Tongue (tissue), 2 donors: ENCODE results near the gene THSD7A. TPM values are rescaled to one million over a fixed set of nuclear protein-coding genes. Genes with fewer than 3 reads are reported as not detected.

Experiments
- DNase-seq: peaks from one replicate; pipeline ENCODE4 v3.0.0-alpha.2; 2015
- total RNA-seq: library from RNA; depleted of rRNA; stranded (reverse); fragments of >200 nt; gene quantifications from one replicate; pipeline ENCODE4 v1.2.3, GENCODE V29; 2014

THSD7A gene
- total RNA-seq, 1 donor from 2014 or later, result 10.6 TPM

DNA sequence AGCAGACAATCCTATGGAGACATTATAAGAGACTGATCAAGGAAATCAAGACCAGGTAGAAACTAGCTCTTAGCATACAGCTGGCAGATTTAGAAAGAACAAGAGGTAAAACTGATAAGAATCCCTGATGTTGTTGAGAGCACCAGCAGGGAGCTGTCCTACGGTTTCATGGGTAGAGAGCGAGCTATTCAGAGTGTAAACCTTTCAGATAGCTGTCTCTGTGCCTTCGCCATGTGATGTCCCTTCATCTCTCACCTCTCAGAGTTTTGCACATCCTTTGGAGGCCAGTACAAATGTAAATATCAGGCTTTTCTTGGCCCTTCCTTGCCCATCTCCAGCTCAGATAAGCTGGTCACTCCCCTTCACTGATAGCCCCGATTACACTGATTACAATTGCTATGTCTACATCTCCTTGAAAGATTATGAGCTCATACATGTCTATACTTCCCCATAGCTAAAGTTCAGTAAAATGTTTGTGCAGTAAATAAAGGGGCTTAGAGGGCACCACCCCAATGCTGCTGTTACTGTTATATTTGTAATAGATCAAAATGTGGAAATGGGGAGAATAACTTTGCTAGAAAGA, 21.9 kb downstream of the THSD7A start:
- no peak for DNase-seq

DNA sequence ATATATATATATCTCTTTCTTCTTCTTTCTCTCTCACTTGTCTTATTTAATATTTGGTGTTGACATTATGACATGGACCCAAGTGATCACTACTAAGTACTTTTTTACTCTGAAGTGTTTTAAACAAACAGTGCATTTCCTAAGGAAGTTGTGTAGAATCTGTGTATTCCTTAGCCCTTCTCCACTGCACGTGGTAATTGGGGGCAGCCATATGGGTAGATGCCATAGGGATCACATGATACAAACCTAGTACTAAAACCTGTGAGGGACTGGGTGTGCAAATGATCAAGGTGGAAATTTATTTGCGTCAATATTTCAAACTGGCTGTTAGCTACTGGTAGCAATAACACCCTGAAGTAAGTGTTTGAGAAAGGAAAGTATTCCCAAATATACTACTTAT, 25.0 kb downstream of the THSD7A start:
- no peak for DNase-seq

DNA sequence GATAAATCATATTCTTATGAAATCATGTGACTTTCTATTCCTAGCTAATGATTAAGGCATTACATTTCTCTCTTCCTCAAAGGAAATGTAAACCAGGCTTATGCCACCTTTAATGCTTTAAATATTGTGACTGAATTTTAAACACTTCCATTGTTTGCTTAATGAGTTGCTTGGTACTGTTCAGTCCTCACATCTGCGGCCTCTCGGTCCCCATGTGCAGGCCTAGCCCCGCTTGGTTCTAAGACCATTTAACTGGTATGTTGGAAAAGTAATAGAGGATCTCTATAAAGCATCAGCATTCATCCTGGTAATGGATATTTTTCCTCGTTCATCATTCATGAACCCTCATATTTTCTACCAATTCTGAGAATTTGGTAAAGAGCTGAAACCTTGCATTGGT, 27.4 kb downstream of the THSD7A start:
- no peak for DNase-seq

DNA sequence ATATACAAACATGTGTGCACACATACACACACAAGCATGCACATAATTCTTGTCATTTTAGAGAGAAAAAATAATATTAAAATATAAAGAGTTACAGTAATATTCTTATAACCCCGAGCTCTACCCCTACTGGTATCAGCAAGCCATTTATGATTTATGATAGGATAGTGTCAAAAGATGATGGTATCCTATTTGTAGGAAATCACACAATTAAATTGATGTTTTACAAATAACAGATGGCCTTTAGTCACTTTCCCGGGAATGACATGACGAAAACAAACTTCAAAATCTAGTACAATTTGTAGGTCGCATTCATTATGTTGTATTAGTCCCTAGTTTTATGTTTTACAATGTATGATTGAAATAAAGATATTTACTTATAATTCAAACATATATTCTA, 36.8 kb downstream of the THSD7A start:
- no peak for DNase-seq

DNA sequence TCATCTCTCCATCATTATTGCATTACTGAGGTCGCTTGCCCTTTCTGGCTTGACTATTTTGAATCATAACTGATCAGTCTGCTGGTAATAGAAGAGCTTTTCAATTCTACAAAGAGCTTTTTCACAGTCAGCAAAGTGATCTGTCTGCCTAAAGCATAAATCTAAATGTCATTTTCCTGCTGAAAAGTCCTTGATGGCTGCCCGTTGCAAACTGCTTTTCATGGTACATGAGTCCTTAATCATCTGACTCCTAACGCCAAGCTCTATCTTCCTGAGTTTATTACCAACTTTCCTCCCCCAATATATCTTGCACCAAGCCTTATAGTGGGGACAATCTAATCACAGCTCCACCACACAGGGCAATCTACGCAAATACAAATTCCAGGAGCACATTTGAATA, 39.8 kb downstream of the THSD7A start:
- DNase-seq, result no peak

DNA sequence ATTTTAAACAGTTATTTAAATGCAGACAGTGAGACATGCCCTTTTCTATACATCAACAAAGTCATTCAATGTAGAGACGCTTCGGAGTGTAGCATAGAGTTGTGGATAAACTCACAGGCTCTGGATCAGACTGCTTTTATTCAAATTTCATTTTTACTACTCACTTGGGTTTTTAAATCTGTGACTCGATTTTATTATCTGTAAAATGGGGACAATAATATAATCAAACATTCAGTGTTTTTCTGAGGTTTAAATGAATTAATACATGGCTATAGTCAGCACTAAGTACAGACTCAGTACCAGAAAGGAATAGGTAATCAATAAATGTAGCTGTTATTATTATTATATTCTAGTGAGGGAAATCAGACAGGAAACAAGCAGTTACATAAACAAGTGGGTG, 43.4 kb downstream of the THSD7A start:
- no peak for DNase-seq

DNA sequence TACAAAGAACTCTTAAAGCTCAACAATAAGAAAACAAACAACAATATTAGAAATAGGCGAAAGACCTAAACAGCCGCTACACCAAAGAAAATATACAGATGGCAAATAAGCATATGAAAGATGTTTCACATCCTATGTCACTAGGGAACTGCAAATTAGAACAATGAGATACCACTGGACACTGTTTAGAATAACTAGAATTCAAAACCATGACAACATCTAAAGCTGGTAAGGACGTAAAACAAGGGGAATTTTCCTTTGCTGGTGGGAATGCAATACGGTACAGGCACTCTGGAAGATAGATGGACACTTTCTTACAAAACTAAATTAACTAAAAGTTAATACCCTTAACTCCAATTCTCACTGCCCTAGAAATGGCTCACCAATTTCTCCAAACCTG, 44.5 kb downstream of the THSD7A start:
- no peak for DNase-seq

DNA sequence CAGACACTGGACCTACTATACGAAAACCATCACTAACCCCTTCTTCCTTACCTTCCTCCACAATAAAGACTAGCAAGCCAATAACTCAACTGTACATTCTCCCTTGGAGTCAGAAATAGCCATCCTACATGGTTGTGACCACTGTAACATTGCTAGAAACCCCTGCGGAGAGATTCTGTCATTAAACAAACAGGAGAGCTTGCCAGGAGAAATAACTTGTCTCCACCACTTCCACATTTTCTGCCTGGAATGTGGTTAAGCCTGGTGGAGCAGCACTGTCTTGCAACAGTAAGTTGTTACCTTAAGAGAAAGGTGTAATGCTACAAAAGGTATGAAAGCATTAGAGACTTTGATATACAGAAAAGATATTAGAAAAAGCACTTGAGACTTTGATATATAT, 45.8 kb downstream of the THSD7A start:
- peak; percentile 12 for DNase-seq

DNA sequence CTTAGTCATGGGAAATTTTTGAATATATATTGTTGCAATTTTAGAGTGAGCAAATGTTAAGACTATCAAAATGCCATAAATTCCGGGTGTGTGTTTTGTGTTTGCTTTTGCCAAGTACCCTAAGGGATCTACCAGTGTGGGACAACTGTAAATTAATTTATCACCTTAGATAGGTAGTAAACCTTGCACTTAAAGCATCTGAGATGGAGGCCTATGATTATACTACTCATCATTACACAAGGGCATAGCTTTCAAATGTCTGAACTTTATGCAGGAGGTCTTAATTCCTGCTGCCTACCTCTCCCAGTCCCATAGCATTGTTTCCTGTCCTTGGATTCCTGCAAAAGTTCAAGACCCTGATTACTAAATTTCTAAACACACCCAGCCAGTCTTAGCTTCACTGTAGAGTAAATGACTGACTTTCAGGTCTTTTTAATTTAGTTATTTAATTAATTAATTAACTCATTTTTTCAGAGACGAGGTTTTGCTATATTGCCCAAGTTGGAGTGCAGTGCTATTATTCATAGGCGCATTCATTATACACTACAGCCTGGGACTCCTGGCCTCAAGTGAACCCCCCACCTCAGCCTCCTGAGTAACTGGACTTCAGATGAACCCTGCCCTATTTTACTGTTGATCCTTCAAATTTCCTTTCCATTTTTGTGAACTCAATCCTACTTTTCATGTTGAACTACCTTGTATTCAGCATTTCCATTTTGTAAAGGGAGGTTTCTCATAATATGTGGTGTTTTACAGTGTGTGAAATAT, 47.0 kb downstream of the THSD7A start:
- no peak for DNase-seq

DNA sequence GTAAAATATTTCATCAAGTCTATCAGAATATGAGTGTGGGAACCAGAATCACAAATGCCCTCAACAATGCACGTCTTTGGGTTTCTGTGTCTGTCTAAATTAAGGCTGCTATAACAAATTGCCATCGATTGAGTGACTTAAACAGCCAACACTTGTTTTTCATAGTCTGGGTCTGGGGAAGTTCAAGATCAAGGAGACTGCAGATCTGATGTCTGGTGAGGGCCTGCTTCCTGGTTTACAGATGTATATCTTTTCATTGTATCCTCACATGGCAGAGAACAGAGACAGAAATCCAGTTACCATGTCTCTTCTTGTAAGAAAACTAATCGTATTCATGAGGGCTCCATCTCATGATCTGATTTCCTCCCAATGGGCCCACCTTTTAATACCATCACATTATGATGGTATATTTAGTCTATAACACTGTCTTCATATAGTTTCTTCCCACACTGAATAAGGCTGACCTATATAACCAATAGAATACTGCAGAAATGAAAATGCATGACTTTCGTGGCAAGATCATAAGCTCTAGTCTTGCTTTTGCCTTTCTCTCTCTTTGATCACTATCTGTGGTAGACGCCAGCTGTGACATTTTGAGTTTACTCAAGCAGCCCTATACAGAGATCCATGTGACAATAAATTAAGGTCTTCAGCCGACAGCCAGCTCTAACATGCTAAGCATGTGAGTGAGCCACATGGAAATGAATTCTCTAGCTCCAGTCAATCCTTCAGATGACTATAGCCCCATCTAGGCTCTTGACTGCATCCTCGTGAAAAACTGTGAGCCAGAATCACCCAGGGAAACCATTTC, 51.9 kb downstream of the THSD7A start:
- DNase-seq, result no peak

DNA sequence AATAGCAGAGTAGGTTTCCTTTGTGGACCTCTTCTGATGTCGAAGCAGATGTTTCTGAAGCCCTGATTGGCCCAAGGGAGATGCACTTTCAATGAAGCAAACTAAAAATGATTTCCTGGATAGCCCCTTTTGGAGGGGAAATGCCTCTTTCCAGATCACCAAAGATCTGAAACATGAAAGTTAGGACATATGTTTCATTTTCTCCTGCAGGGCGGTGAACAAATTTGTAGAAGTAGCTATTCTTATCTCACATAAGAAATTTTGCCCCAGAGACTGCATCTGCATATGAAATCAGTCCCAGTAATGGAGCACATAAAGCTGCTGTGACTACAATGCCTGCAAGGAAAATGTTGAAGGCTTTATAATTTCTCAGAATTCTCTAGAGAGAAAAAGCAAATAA, 56.0 kb downstream of the THSD7A start:
- DNase-seq, result no peak

DNA sequence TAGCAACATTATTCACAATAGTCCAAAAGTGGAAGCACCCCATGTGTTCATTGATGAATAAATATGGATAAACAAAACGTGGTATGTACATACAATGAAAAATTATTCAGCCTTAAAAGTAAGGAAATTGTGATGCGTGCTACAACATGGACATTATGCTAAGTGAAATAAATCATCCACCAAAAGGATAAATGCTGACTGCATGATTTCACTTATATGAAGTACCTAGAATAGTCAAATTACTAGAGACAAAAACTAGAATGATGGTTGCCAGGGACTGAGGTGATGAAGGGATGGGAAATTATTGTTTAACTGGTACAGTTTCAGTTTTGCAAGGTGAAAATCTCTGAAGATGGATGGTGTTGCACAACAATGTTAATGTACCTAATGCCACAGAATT, 56.6 kb downstream of the THSD7A start:
- no peak for DNase-seq

DNA sequence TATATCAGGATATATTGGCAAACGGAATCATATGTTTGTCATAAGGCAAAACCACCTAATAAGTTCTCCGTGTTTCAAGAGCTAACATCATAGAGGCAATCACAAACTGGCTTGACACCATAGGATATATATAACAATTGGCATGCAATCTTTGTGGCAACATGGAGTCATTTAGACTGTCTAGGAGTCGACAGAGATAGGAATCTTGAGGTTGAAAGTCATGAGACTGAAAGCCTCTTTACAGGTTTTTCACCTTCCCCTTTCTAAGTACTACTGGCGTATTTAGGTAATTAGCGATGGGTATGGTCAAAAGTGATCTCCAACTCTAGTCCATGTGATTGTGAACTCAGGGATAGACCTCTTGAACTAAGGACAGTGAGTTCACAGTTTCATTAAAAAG, 63.7 kb downstream of the THSD7A start:
- no peak for DNase-seq

DNA sequence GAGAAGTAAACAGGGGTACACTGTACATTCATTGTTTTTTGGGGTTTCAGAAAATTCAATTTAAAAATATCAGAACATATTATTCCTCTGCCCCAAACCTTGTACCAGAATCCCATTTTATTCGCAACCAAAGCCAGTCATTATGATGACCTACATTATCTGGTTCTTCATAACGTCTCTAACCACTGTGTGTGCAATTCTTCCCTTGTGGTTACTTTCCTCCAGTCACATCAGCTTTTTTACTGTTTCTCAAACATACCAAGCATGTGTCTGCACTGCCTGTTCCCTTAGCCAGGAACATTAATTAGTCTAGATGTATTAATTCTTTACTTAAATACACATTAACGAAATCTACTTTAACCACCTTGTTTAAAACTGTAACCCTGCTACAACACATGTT, 64.8 kb downstream of the THSD7A start:
- DNase-seq, result no peak

DNA sequence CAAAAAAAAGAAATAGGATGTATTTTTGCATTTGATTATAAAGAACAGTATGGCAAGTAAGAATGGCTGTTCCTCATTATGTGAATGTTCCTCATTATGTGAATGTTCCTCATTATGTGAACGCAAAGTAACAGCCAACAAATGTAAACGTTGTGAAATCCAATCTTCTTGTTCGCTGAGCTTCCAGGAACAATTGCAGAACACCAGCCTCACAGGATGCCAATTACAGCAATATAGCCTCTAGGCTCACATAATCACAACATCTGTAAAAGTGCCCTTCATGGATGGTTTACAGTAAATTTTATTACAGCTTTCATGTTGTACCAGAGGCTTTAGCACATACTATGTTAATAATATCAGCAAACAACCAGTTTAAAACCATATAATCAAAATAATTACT, 71.6 kb downstream of the THSD7A start:
- DNase-seq, result peak; percentile 53

DNA sequence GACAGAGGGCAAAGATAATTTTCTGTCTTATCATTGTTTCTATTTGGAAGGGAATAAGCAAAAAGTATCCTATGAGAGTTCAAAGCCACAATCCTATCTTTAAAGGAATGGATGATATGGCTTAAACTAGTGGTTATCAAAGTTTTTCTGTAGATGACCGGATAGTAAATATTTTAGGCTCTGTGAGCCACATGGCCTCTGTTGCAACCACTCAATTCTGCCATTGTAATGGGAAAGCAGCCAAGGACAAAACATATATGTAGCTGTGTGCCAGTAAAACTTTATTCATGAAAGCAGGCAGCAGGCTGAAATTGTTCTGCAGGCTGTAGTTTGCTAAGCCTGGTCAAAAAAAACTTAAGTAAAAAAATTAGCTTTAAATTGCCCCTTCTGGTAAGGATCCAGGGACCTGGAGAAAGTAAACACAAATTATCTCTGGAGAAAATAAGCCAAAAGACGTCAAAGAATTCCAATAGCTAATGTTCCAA, 73.3 kb downstream of the THSD7A start:
- DNase-seq, result no peak

DNA sequence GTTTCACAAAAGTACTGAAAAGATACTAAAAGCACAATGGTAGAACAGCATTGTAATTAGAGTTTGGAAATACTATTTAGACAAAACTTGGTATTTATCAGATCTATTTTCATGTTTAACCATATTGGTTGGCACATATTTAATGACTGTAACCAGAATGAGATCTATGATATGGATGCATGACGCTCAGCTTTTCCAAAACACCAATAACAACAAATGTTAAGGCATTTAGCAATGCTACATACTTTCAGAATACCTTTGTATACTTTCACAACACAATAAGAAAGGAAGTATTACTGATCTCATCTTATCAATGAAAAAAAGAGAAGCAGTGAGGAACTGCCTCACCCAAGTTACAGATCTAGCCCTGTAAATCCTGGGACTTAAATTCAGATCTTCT, 74.8 kb downstream of the THSD7A start:
- DNase-seq, result no peak

DNA sequence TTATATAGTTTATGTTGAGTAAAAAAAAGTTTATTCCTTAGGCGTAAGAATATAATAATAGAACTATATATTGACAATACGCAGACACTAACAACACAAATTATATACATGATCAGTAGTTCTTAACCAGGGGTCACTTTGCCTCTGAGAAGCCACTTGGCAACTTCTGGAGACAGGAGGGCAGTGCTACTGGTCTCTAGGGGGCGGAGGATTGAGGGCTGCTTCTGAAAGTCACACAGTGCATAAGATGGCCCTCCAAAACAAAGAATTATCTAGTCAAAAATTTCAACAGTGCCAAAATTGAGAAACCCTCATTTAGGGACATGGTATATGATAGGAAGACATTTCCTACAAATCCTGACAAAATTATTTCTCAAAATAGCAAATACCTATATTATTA, 77.1 kb downstream of the THSD7A start:
- DNase-seq, result no peak

DNA sequence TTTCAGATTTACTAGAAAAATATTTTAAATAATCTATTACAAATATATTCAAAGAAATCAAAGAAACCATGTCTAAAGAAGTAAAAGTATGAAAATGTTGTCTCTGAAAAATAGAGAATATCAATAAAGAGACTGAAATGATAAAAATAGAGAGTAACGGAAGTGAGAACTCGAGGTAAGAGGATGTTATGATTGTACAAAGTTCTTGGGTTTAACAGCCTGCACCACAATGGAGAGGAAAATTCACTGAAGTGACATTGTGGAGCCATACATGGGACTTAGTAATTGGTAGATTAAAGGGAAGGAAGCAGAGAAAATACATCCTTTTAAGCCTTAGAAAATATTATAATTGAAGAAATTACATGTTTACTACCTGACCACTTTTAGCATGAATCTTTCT, 77.9 kb downstream of the THSD7A start:
- no peak for DNase-seq

DNA sequence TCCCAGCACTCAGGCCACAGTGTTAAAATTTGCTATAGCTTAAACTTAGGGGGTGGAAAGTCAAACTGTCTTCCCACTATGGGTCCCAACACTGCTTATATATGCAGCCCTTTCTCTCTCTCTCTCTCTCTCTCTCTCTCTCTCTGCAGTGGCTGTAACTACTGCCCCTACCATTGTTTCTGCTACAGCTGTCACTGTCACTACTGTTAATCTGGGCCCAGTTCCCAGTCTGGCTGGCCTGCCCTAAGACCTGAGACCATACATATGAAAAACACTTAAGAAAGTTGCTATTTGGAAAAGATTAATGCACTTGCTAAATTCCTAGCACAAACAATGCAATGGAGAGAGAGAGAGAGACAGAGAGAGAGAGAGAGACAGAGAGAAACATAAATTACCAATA, 78.6 kb downstream of the THSD7A start:
- DNase-seq, result peak; percentile 90

DNA sequence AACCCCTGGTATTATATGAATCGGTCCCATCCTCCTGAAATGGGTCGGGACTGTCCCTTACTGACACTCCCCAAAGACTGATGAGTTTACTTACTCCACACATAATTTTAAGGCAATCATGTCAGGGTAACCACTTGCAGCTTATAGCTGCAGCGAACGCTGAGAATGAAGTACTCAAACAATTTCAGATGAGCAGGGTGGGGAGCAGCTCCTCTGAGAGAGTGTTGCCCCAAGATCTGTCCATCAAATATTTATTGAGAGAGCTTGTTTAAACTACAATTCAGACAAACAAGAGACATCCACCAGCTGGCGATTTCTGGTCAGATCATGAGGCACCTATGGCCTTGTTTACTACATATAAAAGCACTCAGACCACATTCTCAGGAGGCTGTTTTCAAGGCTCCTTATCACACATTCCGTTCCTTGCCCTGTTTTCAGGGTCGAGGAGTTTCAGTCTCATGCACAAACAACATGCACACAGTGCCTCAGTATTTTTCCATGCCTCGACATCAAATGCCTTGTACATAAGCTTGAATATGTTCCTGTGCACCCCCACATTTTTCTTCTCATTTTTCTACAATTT, 80.1 kb downstream of the THSD7A start:
- DNase-seq, result no peak

DNA sequence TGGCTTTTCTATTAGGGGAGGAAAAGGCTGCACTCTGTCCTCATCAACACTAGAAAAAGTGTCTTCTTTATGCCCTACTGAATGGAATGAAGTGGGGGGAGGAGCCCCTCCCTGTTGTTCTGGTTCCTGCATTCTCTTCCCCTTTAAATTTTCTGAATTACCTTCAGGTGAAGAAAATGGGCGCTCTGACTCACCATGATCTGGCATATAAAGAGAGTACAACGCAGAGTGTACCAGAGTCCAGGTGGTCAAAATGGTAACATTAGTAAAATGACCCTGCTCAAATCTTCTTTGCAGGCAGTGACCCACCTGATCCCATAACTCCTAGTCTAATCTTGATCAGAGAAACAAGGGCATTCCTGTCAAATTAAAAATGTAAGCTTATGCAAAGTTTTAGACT, 80.7 kb downstream of the THSD7A start:
- no peak for DNase-seq

DNA sequence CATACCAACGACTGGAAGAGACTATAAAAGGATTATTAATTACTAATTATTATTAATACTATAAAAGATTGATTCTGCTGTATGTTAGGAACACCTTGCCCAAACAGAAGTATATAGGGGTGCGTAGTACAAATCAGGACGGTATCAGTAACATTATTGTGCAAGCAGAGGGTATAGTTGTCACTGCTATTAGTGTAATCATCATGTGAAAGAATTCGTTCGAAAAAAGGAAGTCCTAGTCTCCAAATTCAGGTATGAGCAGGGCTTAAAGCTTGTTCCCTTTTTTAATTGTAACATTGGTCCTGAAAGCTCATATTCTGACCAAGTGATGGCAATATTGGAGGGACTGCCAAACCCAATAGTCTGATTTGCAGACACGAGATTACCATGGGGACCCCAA, 81.8 kb downstream of the THSD7A start:
- no peak for DNase-seq
